ENCODE data around the gene PSMB8.

PSMB8 gene

DNA sequence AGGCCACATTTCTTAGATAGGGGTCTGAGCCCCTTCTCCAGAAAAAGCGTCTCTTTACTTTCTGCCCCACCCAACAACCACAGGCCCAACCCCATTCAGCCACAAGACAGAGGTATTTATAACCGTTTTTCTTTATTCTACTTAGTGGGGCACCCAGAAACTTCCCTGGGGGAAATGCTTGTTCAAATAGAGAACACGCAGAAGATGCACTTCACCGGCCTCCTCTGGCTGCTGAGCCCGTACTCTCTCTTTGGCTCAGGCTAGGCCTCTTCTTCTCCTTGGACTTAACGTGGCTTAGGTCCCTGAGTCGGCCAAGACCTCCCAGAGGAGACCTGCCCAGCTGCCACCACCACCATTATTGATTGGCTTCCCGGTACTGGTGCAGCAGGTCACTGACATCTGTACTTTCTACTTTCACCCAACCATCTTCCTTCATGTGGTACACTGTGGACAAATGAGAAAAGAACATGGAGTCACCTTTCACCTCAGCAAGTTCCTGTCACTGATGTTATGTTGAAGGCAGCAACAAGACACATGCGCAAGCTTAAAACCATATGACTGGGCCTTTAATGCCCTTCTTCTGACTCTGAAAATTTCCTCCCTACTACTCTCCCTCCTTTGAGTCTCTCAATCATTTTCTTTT, 3.1 kb downstream of the PSMB8 start (continued):
- TF ChIP-seq ZFP3 (tag by site-specific recombination; IDR thresholded peaks at IDR 0.05; ENCODE audit: low read depth) (no peak), MYNN (tag by site-specific recombination; IDR thresholded peaks at IDR 0.05; ENCODE audit: borderline replicate concordance) (no peak), GFI1B (tag by site-specific recombination; IDR thresholded peaks at IDR 0.05) (no peak), ZNF785 (tag by site-specific recombination; IDR thresholded peaks at IDR 0.05) (no peak), ZNF239 (tag by site-specific recombination; IDR thresholded peaks at IDR 0.05) (no peak), ZNF202 (tag by site-specific recombination; IDR thresholded peaks at IDR 0.05; ENCODE audit: borderline replicate concordance) (no peak), ZNF184 (tag by site-specific recombination; IDR thresholded peaks at IDR 0.05) (no peak), ZBTB48 (tag by site-specific recombination; IDR thresholded peaks at IDR 0.05) (no peak), BCL11B (tag by site-specific recombination; IDR thresholded peaks at IDR 0.05; ENCODE audit: low read depth) (no peak), KLF16 (tag by site-specific recombination; IDR thresholded peaks at IDR 0.05) (no peak)

DNA sequence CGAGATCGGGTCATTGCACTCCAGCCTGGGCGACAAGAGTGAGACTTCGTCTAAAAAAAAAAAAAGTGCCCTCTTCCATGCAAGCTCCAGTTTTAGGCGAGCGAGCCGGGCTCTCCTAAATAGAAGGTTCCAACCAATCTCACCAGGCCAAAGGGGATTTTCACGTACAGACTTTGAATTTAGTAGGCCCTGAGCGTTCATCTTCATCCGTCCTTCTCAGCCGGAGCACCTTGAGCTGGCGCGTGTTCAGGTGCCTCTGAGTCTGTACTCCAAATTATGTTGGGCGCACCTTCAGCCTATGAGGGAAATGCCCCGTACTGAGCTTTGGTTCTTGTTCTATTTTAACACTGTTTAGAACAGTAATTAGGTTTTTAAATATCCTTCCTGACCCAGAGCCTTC, 4.5 kb downstream of the PSMB8 start:
- Histone ChIP-seq H3K27ac (ENCODE audit: extremely low read depth, low read depth, low read length) (no peak overlapping the region), H3K9me3 (ENCODE audit: control insufficient read depth, insufficient read depth, low read depth, low read length) (no peaks in the 10 kb centered on the region), H3K4me1 (ENCODE audit: control insufficient read depth, insufficient read depth, low read length) (0 out of 2 replicates have a peak, but pooled peaks cover 3% of the 10 kb centered on the region), H3K4me3 (ENCODE audit: low read depth, low read length) (no peak overlapping the region), H3K36me3 (ENCODE audit: control insufficient read depth in 2 of 2, insufficient read depth in 1 of 2, low read length in 2 of 2) (peaks cover 0 to 15% of the 10 kb centered on the region in 2 experiments; a peak in 1 of 3 replicates)
- POLR2A ChIA-PET: interaction anchor here (1.5 to 3.5 kb wide), 8 partner anchors 12 to 145 kb away, joined by 9 to 83 read pairs (median 16); partner anchors contain the start of genes PSMB9 and TAP1
- CTCF ChIA-PET: interaction anchor here (0.6 to 6.7 kb wide), 40 partner anchors 8 to 585 kb away, joined by 3 to 355 read pairs (median 6); partner anchors contain the start of genes HLA-DMA, HLA-DMB, HLA-DQB2 and PSMB9
- TF ChIP-seq, protein P1, sequence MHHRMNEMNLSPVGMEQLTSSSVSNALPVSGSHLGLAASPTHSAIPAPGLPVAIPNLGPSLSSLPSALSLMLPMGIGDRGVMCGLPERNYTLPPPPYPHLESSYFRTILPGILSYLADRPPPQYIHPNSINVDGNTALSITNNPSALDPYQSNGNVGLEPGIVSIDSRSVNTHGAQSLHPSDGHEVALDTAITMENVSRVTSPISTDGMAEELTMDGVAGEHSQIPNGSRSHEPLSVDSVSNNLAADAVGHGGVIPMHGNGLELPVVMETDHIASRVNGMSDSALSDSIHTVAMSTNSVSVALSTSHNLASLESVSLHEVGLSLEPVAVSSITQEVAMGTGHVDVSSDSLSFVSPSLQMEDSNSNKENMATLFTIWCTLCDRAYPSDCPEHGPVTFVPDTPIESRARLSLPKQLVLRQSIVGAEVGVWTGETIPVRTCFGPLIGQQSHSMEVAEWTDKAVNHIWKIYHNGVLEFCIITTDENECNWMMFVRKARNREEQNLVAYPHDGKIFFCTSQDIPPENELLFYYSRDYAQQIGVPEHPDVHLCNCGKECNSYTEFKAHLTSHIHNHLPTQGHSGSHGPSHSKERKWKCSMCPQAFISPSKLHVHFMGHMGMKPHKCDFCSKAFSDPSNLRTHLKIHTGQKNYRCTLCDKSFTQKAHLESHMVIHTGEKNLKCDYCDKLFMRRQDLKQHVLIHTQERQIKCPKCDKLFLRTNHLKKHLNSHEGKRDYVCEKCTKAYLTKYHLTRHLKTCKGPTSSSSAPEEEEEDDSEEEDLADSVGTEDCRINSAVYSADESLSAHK (tag by site-specific recombination; IDR thresholded peaks at IDR 0.05): no peak
- TF ChIP-seq ZNF416 (tag by site-specific recombination; IDR thresholded peaks at IDR 0.05): no peak
- no peak for TF ChIP-seq ZSCAN23 (tag by site-specific recombination; IDR thresholded peaks at IDR 0.05)
- TF ChIP-seq ZNF311 (tag by site-specific recombination; IDR thresholded peaks at IDR 0.05; ENCODE audit: borderline replicate concordance): no peak
- TF ChIP-seq ZNF302 (tag by site-specific recombination; IDR thresholded peaks at IDR 0.05; ENCODE audit: low read depth): no peak
- no peak for TF ChIP-seq ZNF664 (tag by site-specific recombination; IDR thresholded peaks at IDR 0.05)
- no peak for TF ChIP-seq ZNF837 (tag by site-specific recombination; IDR thresholded peaks at IDR 0.05)
- TF ChIP-seq, protein P2, sequence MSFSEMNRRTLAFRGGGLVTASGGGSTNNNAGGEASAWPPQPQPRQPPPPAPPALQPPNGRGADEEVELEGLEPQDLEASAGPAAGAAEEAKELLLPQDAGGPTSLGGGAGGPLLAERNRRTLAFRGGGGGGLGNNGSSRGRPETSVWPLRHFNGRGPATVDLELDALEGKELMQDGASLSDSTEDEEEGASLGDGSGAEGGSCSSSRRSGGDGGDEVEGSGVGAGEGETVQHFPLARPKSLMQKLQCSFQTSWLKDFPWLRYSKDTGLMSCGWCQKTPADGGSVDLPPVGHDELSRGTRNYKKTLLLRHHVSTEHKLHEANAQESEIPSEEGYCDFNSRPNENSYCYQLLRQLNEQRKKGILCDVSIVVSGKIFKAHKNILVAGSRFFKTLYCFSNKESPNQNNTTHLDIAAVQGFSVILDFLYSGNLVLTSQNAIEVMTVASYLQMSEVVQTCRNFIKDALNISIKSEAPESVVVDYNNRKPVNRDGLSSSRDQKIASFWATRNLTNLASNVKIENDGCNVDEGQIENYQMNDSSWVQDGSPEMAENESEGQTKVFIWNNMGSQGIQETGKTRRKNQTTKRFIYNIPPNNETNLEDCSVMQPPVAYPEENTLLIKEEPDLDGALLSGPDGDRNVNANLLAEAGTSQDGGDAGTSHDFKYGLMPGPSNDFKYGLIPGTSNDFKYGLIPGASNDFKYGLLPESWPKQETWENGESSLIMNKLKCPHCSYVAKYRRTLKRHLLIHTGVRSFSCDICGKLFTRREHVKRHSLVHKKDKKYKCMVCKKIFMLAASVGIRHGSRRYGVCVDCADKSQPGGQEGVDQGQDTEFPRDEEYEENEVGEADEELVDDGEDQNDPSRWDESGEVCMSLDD (tag by site-specific recombination; IDR thresholded peaks at IDR 0.05): no peak
- TF ChIP-seq ZBTB20 (tag by site-specific recombination; IDR thresholded peaks at IDR 0.05): no peak
- no peak for TF ChIP-seq ZNF843 (tag by site-specific recombination; IDR thresholded peaks at IDR 0.05)
- no peak for TF ChIP-seq YY1 (tag by site-specific recombination; IDR thresholded peaks at IDR 0.05)
- no peak for TF ChIP-seq ZNF561 (tag by site-specific recombination; IDR thresholded peaks at IDR 0.05; ENCODE audit: borderline replicate concordance)
- no peak for TF ChIP-seq ZNF514 (tag by site-specific recombination; IDR thresholded peaks at IDR 0.05)
- no peak for TF ChIP-seq ZNF558 (tag by site-specific recombination; IDR thresholded peaks at IDR 0.05)
- no peak for TF ChIP-seq SP2 (tag by site-specific recombination; IDR thresholded peaks at IDR 0.05)
- TF ChIP-seq ZXDB (tag by site-specific recombination; IDR thresholded peaks at IDR 0.05): no peak
- no peak for TF ChIP-seq ZNF501 (tag by site-specific recombination; IDR thresholded peaks at IDR 0.05)
- no peak for TF ChIP-seq OVOL3 (tag by site-specific recombination; IDR thresholded peaks at IDR 0.05)
- TF ChIP-seq GFI1B (tag by site-specific recombination; IDR thresholded peaks at IDR 0.05): no peak
